Measurements from ENCODE around the gene ATOH8.

- TF ChIP-seq YY1 (IDR thresholded peaks at IDR 0.05; ENCODE audit: insufficient read depth, insufficient read length) (no peak), ZNF274 (IDR thresholded peaks at IDR 0.05; ENCODE audit: low read depth, low read length) (no peak), SUZ12 (IDR thresholded peaks at IDR 0.05; ENCODE audit: extremely low read depth, insufficient read depth, insufficient read length) (no peak)
Observed at GRCh38 chr2:85761946-85762345, 8.2 kb downstream of the ATOH8 start.

Data from NT2/D1 (cell line).